Measurements from ENCODE around the gene NEK1.
"Not testable (repeated sequence)": the region's sequence is repeated elsewhere in the genome, so short reads cannot be mapped to it uniquely, and the experiment has no call there.

The NEK1 gene

GRCh38 chr4:169499907-169500306 is 112.5 kb downstream of the NEK1 start:
- not testable (repeated sequence) for DNase-seq (ENCODE audit: low read depth, low spot score)

DNA sequence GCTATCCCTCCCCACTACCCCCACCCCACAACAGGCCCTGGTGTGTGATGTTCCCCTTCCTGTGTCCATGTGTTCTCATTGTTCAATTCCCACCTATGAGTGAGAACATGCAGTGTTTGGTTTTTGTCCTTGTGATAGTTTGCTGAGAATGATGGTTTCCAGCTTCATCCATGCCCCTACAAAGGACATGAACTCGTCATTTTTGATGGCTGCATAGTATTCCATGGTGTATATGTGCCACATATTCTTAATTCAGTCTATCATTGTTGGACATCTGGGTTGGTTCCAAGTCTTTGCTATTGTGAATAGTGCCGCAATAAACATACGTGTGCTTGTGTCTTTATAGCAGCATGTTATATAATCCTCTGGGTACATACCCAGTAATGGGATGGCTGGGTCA is 118.1 kb downstream of the NEK1 start:
- DNase-seq (ENCODE audit: low read depth, low spot score), result not testable (repeated sequence)

DNA sequence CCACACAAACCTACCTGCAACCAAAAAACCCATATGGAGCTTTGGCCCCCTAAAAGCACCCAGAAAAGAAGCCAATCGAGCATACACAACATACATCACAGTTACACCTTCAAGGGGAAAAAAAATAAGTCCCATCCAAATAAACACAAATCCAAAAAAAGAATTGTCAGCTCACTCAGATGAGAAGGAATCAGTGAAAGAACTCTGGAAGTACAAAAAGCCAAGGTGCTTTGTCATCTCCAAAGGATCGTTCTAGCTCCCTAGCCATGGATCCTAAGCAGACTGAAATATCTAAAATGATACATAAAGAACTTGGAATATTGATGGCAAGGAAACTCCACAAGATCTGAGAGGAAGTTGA is 119.2 kb downstream of the NEK1 start:
- DNase-seq (ENCODE audit: low read depth, low spot score), result no peak

GRCh38 chr4:169492436-169493163 is 119.8 kb downstream of the NEK1 start:
- DNase-seq (ENCODE audit: low read depth, low spot score), result no peak

DNA sequence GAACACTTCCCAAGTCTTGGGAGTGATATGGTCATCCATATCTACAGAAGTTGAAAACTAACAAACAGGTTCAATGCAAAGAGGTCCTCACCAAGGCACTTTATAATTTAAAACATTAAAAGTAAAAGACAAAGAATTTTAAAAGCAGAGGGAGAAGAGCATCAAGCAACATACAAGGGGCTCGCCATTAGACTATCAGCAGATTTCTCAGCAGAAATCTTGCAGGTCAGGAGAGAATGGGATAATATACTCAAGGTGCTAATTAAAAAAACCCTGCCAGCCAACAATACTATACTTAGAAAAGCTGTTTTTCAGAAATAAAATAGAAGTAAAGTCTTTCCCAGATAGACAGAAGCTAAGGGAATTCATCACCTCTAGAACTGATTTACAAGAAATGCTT is 121.2 kb downstream of the NEK1 start:
- DNase-seq (ENCODE audit: low read depth, low spot score), result no peak

DNA sequence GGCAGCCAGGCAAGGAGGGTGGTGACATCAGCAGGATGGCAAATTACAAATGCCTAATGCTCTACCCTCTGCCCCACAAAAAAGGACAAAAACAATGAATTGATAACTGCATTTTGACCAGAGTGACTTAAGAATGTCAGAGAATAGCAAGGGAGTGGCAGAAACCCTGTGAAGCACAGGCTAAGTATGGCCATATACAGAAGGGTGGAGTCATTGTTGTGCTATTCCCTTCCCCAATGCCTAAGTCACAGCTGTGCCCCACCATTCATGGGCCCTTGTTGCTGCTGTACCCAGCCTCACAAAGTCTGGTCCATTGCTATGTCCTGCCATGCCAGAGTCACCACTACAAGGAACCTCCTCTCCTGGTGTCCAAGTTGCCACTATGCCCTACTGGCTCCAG is 123.1 kb downstream of the NEK1 start:
- no peak for DNase-seq (ENCODE audit: low read depth, low spot score)

DNA sequence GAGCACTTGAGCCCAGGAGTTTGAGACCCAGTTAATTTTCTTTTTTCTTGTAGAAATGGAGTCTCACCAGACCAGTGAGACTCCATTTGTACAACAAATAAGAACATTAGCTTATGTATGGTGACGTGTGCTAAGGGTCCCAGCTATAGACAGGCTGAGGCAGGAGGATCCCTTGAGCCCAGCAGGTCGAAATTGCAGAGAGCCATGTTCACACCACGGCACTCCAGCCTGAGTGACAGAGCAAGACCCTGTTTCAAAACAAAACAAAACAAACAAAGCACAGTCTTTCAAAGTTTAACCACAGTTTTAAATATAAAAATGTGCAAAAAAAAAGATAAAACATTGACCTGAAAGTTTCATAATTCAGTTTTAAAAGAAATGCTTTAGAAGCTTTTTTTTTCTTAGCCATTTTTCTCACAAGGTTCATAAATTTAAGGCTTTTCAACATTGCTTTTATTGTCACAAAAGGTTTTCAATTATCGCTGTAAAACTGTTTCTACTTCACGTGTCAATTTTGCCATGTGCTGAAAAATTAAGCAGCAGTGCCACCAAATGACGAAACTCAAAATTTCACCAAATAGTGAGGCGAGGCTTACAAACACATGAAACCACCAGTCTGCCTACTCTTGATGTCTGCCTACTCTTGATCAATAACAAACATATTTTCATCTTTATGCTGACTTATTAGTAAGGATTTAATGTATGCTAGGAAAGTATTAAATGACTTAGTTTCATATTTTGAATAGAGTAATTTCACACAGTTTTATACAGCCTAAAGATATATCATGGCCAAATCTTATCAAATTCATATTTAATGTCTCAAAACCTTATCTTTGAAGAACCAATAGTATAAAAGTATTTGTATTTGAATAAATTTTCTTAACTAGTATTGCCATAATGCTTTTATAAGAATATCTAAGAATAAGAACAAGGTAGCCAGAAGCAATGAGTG is 126.3 kb downstream of the NEK1 start:
- DNase-seq (ENCODE audit: low read depth, low spot score), result no peak

GRCh38 chr4:169485086-169485485 is 127.3 kb downstream of the NEK1 start:
- no peak for DNase-seq (ENCODE audit: low read depth, low spot score)

GRCh38 chr4:169484485-169484884 is 127.9 kb downstream of the NEK1 start:
- no peak for DNase-seq (ENCODE audit: low read depth, low spot score)

GRCh38 chr4:169464080-169464479 is 148.3 kb downstream of the NEK1 start:
- no peak for DNase-seq (ENCODE audit: low read depth, low spot score)

GRCh38 chr4:169460081-169460480 is 152.3 kb downstream of the NEK1 start:
- no peak for DNase-seq (ENCODE audit: low read depth, low spot score)

GRCh38 chr4:169458575-169458974 is 153.8 kb downstream of the NEK1 start:
- no peak for DNase-seq (ENCODE audit: low read depth, low spot score)

DNA sequence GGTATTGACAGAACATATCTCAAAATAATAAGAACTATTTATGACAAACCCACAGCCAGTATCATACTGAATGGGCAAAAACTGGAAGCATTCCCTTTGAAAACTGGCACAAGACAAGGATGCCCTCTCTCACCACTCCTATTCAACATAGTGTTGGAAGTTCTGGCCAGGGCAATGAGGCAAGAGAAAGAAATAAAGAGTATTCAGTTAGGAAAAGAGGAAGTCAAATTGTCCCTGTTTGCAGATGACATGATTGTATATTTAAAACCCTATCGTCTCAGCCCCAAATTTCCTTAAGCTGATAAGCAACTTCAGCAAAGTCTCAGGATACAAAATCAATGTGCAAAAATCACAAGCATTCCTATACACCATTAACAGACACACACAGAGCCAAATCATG is 159.7 kb downstream of the NEK1 start:
- DNase-seq (ENCODE audit: low read depth, low spot score), result not testable (repeated sequence)

- DNase-seq (ENCODE audit: low read depth, low spot score), result not testable (repeated sequence)
Observed at GRCh38 chr4:169448935-169449334, 163.4 kb downstream of the NEK1 start.

DNA sequence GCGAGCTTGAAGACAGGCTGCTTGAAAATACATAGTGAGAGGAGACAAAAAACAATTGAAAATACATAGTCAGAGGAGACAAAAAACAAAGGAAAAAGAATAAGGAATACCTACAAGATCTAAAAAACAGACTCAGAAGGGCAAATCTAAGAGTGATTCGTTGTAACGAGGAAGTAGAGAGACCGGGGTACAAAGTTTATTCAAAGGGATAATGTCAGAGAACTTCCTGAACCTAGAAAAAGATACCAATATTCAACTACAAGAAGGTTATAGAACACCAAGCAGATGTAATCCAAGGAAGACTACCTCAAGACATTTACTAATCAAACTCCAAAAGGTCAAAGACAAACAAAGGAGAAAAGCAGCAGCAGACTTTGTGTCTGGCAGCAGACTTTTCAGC is 165.6 kb downstream of the NEK1 start:
- no peak for DNase-seq (ENCODE audit: low read depth, low spot score)

DNA sequence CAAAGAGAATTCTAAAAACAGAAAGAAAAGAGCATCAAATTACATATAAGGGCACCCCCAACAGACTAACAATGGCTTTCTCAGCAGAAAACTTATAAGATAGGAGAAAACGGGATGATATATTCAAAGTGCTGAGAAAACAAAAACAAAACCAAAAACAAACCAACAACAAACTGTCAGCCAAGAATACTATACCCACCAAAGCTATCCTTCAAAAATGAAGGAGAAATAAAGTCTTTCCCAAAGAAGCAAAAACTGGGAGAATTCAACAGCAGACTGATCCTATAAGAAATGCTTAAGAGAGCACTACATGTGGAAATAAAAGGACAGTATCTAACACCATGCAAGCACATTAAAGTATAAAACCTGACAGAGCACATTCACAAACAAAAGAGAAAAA is 168.6 kb downstream of the NEK1 start:
- no peak for DNase-seq (ENCODE audit: low read depth, low spot score)

DNA sequence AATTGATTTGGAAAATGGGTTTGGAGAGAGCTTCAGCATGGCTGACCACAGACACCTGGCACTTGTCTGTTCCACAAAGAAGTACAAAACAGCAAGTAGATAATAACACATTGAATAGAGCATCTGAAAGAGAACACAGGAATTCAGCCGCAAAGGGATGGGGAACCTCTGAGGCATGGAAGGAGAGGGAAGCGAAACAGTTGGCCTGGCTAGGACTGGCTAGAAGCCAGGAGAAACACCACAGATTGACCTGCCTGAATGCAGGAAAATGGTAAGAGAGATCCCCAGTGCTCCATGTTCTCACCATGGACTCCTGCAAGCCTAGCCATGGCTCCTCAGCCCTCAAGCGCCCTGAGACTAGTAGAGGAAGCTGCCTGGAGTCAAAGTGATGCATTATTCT is 171.9 kb downstream of the NEK1 start:
- DNase-seq (ENCODE audit: low read depth, low spot score), result no peak

DNA sequence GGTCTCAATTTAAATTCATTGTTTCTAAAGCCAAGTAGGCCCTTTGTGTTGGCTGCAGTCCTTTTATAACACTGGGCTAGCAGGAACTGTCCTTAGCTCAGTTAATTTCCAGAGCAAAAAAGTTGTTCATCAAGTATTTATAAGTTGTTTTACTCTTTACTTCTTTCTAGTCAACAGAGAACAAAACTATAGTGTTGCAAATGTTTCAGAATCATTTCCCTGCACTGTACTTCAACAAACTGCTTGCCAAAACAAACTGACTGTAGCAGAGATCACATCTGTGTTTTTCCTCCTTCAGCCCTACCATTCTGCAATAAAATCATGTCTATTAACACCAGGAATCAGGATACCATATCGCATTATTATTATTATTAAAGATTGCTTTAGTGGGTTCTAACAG is 173.1 kb downstream of the NEK1 start:
- no peak for DNase-seq (ENCODE audit: low read depth, low spot score)

- DNase-seq (ENCODE audit: low read depth, low spot score), result no peak
Observed at GRCh38 chr4:169438057-169438480, 174.3 kb downstream of the NEK1 start.

- no peak for DNase-seq (ENCODE audit: low read depth, low spot score)
Observed at GRCh38 chr4:169437299-169438047, 174.9 kb downstream of the NEK1 start.

- no peak for DNase-seq (ENCODE audit: low read depth, low spot score)
Observed at GRCh38 chr4:169436734-169437133, 175.6 kb downstream of the NEK1 start.

DNA sequence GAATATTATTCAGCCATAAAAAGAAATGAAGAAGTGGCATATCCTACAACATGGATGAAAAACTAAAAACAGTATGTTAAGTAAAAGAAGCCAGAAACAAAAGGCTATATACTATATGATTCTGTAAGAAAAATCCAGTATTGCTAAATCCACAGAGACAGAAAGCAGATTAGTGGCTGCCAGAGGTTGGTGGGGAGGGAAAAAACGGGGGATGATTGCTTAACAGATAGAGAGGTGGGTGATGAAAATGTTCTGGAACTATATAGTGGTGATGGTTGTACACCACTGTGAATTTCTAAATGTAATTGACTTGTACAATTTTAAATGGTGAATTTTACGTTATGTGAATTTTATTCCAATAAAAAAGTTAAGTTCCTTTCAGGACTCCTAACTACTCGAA is 184.0 kb downstream of the NEK1 start:
- no peak for DNase-seq (ENCODE audit: low read depth, low spot score)

Data from activated naive CD8-positive, alpha-beta T cell treated with anti-CD3 and anti-CD28 coated beads, Interleukin-2, amount 50 U/mL, for 16 hours (primary cell).